GM19395 (cell line): Measurements from ENCODE around the gene RUFY2.
"Not testable (repeated sequence)": the region's sequence is repeated elsewhere in the genome, so short reads cannot be mapped to it uniquely, and the experiment has no call there.

ENCODE experiments used
- ATAC-seq: cut with Tn5 transposase; IDR thresholded peaks from one replicate; pipeline ENCODE4 v1.9.1; 2021; ENCODE audit warnings: mild to moderate bottlenecking, moderate library complexity; ENCODE audit not compliant: unreplicated experiment

Gene RUFY2, protein sequence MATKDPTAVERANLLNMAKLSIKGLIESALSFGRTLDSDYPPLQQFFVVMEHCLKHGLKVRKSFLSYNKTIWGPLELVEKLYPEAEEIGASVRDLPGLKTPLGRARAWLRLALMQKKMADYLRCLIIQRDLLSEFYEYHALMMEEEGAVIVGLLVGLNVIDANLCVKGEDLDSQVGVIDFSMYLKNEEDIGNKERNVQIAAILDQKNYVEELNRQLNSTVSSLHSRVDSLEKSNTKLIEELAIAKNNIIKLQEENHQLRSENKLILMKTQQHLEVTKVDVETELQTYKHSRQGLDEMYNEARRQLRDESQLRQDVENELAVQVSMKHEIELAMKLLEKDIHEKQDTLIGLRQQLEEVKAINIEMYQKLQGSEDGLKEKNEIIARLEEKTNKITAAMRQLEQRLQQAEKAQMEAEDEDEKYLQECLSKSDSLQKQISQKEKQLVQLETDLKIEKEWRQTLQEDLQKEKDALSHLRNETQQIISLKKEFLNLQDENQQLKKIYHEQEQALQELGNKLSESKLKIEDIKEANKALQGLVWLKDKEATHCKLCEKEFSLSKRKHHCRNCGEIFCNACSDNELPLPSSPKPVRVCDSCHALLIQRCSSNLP

DNA sequence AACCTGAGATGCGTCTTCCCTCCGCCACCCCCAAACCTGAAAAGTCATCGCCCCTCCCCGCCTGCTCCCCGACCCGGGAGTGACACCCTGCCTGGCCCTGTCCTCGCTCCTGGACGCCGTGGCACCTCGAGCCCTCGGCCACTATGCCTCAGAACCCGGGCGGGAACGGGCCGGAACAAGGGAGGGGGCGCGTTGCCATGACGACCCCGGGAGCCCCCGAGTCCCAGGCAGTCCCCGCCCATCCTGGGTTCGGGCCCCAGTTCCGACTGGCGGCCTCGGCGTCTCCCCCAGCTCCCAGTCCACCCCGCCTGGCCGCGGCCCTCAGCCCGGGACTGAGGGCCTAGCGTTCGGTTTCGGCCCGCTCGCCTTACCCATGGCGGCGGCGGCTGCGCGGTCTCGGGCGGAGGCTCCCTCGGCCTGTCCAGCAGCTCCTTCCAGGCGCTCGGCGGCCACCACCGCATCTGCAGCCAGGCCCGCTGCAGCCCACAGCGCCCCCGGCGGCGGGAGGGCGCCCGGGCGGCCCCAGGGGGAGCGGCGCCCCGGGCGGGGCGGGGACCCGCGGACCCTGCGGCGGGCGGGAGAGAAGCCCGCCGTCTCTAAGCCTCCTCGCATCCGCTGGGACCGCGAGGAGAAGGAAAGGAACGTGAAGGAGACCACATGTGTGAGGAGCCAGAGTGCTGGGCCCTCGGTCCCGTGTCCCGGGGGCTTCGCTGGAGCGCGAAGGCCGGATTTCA lies at the start of gene RUFY2:
RUFY2 (minus strand) TSS at position 463 of the 734 bp plus-strand sequence; CDS start at position 375, 88 bp downstream.
- peak; percentile 93 for ATAC-seq

DNA sequence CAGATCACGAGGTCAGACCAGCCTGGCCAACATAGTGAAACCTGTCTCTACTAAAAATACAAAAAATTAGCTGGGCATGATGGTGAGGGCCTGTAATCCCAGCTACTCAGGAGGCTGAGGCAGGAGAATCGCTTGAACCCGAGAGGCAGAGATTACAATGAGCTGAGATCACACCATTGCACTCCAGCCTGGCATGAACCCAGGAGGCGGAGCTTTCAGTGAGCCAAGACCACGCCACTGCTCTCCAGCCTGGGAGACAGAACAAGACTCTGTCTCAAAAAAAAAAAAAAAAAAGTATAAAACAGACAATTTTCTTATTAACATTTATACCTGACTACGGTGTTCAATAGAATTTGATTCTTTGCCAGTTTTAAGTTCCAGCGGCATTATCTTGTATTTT lies 42.6 kb upstream of the RUFY2 start:
- ATAC-seq: not testable (repeated sequence)

DNA sequence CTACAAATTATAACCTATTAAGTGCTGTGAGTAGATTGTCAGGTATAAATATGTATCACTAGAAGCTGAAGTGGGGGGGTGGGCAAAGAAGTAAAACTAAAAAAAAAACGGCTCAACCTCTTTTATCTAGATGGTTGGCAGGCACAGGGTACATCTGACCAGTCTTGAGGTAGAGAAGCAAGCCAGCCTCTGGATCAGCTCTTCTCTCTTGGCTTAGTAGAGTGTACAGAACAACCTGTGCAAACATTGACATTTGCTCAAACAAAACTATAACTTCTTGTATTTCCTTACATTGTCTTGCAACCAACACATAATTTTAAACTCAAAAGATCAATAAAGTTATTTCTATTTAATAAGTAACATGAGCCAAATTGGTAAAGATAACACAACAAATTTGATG lies 39.1 kb upstream of the RUFY2 start:
- no peak for ATAC-seq

DNA sequence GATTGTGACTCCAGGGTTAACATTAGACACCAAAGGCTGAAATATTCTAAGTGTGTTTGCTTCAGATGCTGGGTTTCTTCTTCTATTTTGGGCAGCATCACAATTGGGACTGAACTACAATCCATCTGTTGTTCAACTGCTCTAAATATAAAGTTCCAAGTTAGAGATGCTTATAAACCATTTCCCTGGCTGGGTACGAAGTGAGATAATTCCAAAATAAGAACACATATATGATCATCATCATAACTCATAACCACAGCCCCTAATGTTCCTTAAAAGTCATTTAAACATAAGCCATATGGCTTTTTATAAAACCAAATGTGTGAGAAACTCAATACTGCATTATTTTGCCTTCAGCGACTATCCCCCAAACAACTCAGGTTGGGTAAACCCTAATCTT lies 35.9 kb upstream of the RUFY2 start:
- ATAC-seq: no peak

DNA sequence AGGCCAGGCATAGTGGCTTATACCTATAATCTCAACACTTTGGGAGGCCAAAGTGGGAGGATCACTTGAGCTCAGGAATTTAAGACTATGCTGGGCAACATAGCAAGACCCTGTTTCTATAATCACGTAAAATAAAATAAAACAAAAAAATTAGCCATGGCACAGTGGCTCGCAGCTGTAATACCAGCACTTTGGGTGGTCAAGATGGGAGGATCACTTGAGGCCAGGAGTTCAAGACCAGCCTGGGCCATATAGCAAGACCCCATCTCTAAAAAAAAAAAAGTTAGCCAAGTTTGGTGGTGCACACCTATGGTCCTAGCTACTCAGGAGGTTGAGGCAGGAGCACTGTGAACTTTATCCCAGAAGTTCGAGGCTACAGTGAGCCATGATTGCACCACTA lies 33.8 kb upstream of the RUFY2 start:
- no peak for ATAC-seq

DNA sequence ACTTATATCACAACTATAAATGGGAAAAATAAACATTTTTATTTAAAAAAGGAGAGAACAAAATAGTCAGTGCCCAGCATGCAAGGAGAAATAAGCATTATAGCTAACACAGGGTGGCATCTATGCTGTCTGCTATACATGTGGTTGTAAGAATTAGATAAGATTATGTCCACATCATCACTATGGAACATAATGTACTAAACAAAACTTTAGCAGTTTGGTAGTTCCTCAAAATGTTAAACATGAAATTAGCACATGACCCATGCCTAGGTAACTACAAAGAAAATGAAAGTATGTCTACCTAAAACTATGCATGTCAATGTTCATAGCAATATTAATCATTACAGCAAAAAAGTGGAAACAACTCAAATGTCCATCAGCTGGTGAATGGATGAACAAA lies 28.7 kb upstream of the RUFY2 start:
- ATAC-seq: no peak

DNA sequence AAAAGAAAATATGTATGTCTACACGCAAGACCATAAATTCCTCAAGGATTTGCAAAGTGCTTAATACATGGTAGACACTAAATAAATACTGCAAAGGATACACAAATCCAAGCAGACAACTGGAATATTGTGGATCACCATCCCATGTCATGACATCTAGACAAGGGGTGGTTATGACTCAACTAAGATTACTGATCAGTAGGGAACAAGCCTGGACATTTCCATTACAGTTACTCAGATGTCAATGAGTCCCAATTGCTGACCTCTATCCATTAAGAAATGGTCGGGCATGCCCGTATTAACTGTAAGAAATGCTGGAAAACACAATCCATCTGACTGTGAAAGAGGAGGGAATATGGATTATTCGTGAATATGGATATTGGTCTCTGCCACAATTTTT lies 27.6 kb upstream of the RUFY2 start:
- ATAC-seq: no peak

DNA sequence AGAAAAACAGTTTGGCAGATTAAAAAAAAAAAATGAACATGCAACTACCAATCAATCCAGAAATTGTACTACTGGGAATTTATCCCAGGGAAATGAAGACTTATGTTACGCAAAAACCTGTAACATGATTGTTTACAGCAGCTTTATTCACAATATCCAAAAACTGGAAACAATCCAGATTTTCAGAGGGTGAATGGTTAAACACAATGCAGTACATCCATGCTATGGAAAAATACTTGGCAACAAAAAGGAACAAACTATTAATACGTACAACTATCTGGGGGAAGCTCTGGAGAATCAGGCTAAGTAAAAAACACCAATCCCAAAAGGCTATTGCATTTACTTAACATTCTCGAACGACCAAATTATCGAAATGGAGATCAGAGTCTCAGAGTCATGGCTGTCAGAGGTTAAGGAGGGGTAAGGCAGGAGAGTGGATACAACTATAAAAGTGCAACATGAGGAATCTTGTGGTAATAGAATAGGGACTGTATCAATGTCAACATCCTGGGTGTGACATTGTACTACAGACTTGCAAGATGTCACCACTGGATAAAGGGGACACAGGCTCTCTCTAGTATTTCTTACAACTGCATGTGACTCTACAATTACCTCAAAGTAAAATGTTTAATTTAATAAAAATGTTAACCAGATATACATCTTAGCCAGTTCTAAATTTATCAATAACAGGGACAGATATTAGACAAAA lies 21.5 kb upstream of the RUFY2 start:
- no peak for ATAC-seq

DNA sequence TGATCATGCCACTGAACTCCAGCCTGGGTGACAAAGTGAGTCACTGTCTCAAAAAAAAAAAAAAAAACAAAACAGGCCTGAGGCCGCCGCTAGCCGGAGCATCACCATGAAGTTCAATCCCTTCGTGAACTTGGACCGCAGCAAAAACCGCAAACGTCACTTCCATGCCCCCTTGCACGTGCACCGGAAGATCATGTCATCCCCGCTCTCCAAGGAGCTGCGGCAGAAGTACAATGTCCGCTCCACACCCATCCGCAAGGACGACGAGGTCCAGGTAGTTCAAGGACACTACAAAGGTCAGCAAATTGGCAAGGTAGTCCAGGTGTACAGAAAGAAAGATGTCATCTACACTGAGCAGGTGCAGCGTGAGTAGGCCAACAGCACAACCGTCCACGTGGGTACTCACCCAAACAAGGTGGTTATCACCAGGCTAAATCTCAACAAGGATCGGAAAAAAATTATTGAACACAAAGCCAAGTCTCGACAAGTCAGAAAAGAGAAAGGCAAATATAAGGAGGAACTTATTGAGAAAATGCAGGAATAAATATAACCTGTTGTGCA lies 17.5 kb upstream of the RUFY2 start:
- ATAC-seq: no peak

DNA sequence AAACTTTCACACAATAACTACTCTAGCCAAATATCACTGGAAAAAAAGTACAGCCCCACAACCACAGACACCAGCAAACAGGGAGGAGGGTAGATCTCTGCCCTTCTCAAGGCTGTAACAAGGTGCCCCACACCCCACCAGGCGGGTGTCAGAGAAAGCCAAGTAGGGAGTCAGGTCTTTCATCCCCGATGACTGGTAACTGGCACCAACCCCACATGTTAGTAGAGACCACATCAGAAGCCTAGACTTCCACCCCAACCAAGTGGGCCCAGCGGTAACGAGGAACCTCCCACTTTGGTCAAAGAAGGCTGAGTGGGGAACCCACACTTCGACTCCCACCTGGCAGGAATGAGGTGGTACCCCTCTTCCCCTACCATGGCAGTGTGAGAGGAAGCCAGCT lies 16.4 kb upstream of the RUFY2 start:
- ATAC-seq: no peak

DNA sequence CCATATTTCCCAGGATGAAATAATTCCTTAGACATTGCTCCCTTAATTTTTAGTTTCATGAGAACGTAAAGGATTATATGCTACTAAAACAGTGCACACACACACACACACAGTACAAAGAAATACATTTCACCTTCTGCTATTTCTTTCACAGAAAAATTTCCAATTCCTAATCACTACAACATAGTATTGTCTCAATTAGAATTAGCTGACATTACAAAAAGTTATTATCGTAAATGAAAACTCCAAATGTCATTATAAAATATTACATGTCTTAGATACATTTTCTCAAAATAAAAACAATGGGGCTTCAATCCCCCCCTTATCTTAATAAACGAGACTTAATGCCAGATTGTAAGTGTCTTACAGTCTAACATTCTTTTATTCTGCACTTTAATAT lies 12.3 kb upstream of the RUFY2 start:
- no peak for ATAC-seq

DNA sequence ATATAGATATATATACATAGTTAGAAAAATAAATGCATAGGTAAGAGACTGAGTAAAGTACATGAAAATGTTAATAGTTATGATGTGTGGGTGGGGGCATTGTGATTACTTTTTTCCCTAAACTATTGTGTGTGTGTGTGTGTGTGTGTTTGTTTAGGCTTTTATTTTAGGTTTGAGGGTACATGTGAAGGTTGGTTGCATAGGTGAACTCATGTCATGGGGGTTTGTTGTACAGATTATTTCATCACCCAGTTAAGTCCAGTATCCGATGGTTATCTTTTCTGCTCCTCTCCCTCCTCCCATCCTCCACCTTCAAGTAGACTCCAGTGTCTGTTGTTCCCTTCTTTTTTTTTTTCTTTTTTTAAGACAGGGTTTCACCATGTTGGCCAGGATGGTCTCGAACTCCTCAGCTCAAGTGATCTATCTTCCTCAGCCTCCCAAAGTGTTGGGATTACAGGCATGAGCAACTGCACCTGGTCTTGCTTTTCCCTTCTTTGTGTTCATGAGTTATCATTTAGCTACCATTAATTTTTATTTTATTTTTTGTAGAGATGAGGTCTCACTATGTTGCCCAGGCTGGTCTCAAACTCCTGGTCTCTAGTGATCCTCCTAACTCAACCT lies 1.9 kb upstream of the RUFY2 start:
- ATAC-seq: no peak

DNA sequence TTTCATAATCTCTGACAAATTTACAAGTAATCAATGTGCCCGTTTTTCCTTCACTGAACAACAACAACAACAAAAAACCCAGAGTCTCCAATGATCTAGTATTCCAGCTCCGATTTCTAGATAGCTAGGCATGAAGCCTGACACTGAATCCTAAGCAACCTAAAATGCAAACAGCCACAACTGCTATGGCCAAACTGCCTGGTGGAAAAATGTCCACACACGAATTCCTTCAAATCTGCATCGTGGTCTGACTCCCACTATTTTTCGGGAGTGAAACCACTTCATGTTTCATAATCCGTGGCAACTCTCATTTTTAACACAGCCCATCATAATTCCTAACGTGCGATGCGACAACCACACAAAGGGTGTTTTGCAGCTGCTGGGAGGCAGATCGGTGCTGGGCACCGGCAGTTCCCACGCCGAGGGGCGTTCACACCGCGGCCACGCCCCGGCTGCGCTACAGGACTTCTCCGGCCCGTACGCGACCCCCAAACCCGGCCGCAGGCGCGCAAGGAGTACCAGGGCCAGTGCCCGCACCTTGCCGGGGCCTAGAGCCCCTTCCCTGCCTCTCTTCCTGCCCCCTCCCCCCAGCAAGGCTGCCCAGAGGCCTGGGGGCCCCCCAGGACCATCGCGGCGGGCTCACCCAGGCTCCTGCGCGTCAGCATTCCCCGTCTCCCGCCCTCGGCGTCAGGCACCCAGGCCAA lies 814 bp downstream of the RUFY2 start:
- peak; percentile 42 for ATAC-seq

DNA sequence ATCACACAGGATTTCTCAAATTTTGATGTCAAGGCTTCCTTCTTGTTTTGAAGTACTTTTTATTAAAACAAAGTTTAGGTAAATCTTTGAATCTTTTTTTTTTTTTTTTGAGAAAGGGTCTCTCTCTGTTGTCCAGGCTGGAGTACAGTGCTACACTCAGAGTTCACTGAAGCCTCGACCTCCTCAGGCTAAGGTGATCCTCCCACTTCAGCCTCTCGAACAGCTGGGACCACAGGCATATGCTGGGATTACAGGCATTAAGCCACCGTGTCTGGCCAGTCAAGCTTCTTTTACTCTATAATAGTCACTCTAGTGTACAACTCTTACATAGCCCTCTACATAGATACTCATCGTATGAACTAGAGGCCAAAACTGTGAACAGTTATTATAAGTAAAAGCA lies 3.4 kb downstream of the RUFY2 start:
- no peak for ATAC-seq

DNA sequence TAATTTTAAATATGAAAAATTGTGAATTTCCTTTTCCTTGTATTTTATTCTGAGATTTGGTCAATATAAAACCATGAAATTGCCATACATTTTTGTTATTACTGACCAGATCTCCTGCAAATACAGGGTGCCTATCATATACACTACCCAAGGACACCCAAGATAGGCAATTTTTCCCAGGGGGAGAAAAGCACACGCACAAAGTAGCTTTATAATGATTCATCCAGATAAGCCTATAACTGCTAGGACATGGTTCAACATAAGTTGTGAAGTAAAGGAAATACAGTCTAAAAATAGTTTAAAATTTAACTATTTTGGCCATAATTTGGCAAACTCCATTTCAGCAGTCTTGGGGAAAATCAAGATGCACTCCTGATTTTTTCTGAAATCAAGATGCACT lies 4.8 kb downstream of the RUFY2 start:
- ATAC-seq: no peak

DNA sequence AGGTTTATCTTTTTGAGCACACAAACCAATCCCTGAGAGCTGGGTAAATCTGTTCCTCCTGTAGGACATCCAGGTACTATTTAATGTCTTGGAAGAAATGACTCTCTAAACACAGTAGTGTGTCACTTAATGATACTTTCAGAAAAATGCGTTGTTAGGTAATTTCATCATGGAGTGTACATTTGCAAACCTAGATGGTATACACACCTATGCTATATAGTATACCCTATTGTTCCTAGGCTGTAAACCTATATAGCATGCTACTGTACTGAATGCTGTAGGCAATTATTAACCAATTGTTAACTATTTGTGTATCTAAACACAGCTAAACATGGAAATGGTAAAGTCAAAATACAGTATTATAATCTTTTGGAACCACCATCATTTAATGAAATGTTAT lies 10.1 kb downstream of the RUFY2 start:
- ATAC-seq: no peak

DNA sequence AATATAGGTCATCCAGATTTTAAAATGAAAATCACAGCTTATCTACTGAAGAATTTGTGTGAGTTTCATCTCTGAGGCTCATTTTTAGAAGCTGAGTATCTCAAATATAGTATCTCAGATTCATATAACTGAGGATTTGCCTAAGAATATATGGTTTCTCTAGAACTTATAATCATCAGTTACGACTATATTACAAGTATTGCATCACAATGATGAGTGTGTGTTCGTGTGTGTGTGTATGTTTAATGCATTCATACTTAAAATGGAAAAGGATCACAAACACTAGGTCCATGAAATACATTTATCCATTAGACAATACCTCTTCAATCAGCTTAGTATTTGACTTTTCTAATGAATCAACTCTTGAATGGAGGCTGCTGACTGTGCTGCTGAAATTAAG lies 21.3 kb downstream of the RUFY2 start:
- ATAC-seq: no peak

DNA sequence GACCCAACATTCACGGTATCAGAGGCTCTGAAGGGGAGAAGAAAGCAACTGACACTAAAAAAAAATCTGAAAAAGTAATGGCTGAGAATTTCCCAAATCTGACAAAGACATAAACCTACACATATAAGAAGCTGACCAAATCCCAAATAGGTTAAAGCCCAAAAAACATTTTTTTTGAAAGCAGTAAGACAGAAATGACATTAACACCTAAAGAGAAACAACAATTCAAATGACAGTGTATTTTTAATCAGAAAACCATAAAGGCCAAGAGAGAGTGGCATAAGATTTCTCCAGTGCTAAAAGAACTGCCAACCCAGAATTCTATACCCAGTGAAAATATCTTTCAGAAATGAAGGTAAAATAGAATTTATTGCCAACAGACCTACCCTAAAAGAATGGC lies 35.5 kb downstream of the RUFY2 start:
- ATAC-seq: no peak

DNA sequence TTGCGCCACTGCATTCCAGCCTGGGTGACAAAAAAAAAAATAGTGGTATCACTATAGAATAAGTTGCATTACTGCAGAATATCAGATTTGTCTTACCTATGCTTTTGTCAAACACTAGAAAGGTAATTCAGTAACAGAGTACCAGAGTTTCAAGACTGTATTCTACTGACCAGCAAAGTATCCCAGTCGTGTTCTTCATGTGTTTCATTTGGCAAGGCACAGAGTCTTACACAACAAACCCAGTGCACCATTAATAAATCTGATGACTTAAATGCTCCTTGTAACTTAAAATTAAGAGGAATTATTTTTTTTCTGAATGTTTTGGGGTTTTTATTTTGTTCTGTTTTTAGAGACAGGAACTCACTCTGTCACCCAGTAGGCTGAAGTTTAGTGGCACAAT lies 40.0 kb downstream of the RUFY2 start:
- no peak for ATAC-seq

DNA sequence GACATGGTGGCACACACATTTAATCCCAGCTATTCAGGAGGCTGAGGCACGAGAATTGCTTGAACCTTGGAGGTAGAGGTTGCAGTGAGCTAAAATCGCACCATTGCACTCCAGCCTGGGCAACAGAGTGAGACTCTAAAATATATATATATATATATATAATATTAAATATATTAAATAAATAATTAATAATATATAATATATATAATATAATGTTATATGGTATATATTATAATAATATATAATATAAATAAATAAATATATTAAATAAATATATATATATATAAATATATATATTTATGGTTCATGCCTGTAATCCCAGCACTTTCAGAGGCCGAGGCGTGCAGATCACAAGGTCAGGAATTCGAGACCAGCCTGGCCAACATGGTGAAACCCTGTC lies 40.5 kb downstream of the RUFY2 start:
- ATAC-seq: no peak
